ENCODE results near the gene DIP2C.
"Not testable (repeated sequence)": the region's sequence is repeated elsewhere in the genome, so short reads cannot be mapped to it uniquely, and the experiment has no call there.

DIP2C gene

DNA sequence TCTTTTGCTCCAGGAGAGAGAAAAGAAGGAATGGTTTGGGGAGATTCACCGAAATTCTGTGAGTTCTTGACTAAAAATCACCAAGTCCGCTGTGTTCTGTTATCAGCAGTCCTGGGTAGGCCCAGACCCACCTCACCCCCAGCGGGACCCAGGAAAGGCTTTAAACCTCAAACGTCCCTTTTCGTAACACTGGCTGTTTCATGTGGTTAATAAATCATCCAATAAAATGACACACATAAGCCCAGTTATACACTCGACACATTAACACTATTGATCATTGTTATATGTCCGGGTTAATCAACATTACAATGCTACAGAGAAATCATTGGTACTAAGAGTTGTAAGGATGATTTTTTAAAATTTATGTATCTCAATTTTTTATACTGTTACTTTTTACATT is 25.2 kb downstream of the DIP2C start:
- no peak for DNase-seq (ENCODE audit: low read depth, low spot score)
- no peak overlapping the region for H3K4me3 ChIP-seq (ENCODE audit: low read length)

DNA sequence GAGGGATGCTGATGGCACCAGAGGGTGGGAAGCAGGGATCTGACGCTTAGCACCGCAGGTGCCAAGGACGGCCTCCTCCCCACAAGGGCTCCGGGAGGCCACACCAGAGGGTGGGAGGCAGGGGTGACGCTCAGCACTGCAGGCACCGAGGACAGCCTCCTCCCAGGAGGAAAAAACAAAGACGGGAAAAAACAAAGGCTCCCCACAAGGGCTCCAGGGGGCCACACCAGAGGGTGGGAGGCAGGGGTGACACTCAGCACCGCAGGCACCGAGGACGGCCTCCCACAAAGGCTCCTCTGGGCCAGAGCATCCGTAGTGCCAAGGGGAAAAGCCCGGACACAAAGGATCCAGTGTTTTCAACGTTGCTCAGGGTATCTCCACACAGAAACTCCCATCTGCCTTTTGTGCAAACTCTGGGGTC is 25.6 kb downstream of the DIP2C start:
- H3K4me3 ChIP-seq (ENCODE audit: low read length): no peak overlapping the region
- no peak for DNase-seq (ENCODE audit: low read depth, low spot score)

- H3K4me3 ChIP-seq (ENCODE audit: low read length): no peak overlapping the region
- no peak for DNase-seq (ENCODE audit: low read depth, low spot score)
Measured at GRCh38 chr10:663466-663751, 26.1 kb downstream of the DIP2C start.

DNA sequence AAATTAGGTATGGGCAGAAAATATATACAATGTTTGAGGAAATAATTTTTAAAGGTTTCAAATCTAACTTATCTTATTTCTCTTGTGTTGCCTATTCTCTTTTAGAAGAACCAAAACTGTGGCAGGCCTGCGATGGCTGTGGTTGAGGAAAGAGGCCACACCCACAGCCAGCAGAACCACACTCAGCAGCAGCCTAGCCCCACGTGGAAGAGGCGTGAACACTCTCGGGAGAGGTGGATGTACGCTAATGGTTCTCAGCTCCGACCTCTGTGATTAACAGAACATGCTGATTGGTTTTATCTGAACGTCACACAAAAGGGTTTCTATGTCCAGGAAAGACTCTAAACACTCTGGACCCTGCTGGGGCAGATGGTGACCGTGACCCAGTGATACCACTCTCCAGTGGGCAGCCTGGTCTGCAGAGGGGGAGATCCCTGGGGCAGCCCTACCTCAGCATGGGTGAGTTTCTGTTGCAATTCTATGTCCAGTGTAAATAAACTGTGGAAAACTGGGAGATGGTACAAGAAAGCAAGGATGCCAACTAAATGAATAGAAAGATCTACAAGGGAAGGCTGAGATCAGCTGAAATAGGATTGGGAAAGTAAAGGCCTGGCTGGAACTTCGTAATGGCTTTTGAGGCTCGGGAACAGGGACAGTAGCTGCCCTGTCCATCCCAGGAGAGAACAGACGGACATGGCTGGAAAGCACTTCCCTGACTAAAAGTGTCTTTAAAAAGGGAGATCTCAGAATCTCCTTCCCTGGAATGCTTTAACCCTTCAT is 26.6 kb downstream of the DIP2C start:
- no peak for DNase-seq (ENCODE audit: low read depth, low spot score)
- no peak overlapping the region for H3K4me3 ChIP-seq (ENCODE audit: low read length)

GRCh38 chr10:662223-662605 is 27.3 kb downstream of the DIP2C start:
- DNase-seq (ENCODE audit: low read depth, low spot score): no peak

DNA sequence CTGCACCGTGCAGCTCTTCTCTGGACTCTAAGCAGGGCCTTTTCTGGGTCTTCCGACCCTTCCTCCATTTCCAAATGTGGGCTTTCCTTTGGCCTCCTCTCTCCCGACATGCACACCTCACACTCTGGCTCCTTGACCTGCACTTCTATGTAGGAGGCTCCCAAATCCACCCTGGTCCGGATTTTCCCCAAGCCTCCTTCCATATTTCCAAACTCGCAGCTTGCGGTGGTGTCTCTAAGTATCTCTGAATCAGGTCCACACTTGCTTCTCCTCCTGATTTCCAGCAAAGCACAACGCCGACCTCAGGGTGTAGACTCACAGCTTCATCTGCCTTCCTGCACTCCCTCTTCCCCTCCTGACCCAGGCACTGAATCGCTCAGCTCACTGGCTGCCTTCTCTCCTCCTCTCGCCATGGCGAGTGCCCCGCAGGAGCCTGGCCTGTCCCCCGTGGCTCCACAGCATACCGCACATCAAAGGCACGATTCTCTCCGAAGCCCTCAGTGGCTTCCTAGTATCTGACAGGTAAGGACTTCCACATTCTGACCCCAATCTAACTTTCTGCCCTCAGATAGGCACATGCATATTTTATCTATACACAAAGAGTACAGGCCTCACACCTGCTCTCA is 27.8 kb downstream of the DIP2C start:
- DNase-seq (ENCODE audit: low read depth, low spot score): no peak
- H3K4me3 ChIP-seq (ENCODE audit: low read length): no peak overlapping the region

More at GRCh38 chr10:662223-662605, 27.3 kb downstream of the DIP2C start:
- H3K4me3 ChIP-seq (ENCODE audit: low read length): no peak overlapping the region

- no peak for DNase-seq (ENCODE audit: low read depth, low spot score)
- no peak overlapping the region for H3K4me3 ChIP-seq (ENCODE audit: low read length)
Measured at GRCh38 chr10:660970-661596, 28.4 kb downstream of the DIP2C start.

GRCh38 chr10:660413-660969 is 29.0 kb downstream of the DIP2C start:
- no peak for DNase-seq (ENCODE audit: low read depth, low spot score)
- H3K4me3 ChIP-seq (ENCODE audit: low read length): no peak overlapping the region

DNA sequence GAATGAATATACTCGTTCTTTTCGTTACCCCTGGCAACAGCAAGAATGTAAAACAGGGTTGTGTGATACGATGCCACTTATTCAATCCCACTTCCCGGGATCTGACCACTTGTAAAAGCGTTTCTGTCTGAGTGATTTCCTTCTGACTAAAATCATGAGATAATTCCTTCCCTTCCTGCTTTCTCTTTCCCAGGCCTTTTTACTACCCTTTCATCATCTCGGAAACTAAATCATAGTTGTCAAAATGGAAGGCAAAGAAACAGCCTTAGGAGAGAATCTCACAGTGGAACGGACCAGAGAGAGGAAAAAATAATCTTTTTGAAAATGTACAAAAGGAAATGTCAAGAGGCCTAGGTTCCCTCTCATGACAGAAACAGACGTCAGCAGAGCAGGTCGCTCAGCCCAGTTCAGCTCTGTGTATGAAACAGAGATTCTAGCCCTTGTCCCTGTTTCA is 29.8 kb downstream of the DIP2C start:
- no peak overlapping the region for H3K4me3 ChIP-seq (ENCODE audit: low read length)
- no peak for DNase-seq (ENCODE audit: low read depth, low spot score)

- not testable (repeated sequence) for DNase-seq (ENCODE audit: low read depth, low spot score); H3K4me3 ChIP-seq (ENCODE audit: low read length)
Measured at GRCh38 chr10:657816-658350, 31.6 kb downstream of the DIP2C start.

DNA sequence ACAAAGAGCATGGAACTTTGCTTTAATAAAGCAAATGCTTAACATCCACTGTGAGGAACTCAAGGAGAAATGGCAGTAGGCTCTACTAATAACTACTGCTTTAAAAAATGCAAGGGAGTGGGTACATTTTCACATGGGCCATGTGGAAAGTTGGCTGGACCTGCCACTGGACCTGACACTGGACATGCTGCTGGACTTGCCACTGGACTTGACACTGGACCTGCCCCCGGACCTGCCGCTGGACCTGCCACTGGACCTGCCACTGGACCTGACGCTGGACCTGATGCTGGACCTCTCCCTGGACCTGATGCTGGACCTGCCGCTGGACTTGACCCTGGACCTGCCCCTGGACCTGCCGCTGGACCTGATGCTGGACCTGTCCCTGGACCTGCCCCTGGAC is 32.6 kb downstream of the DIP2C start:
- DNase-seq (ENCODE audit: low read depth, low spot score): no peak
- no peak overlapping the region for H3K4me3 ChIP-seq (ENCODE audit: low read length)

DNA sequence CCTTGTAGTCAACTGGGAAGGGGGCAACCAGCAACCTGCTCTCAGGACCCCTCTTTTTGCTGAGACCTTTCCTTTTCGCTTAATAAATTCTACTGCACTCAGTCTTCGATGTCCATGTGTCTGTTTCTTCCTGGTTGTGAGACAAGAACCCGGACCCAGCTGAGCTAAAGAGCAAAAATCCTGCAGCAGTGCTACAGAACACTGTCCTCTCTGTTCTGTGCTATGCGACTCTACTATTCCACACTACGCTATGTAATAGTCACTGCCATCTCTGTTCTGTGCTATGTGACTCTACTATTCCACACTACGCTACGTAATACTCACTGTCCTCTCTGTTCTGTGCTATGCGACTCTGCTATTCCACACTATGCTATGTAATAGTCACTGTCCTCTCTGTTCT is 34.3 kb downstream of the DIP2C start:
- DNase-seq (ENCODE audit: low read depth, low spot score): no peak
- H3K4me3 ChIP-seq (ENCODE audit: low read length): no peak overlapping the region

DNA sequence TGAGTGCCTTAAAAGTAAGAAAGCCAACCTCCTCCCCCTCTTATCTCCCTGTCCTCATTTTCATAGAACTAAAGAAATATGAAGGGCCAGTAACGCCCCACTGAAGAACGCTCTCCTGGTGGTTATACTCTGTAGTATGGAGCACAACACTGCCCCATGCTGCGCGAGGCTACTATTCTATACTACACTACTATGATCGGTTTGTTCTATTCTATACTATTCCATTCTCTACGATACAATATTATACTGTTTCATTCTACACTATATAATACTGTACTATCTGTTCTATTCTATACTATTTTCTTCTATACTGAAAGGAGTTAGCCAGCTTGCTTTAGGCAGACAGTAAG is 34.8 kb downstream of the DIP2C start:
- no peak for DNase-seq (ENCODE audit: low read depth, low spot score)

GRCh38 chr10:653991-654646 is 35.3 kb downstream of the DIP2C start:
- no peak for DNase-seq (ENCODE audit: low read depth, low spot score)
- no peak overlapping the region for H3K4me3 ChIP-seq (ENCODE audit: low read length)

More for the DNA sequence above, 34.8 kb downstream of the DIP2C start:
- H3K4me3 ChIP-seq (ENCODE audit: low read length): no peak overlapping the region

- not testable (repeated sequence) for DNase-seq (ENCODE audit: low read depth, low spot score); H3K4me3 ChIP-seq (ENCODE audit: low read length)
Measured at GRCh38 chr10:652832-653459, 36.5 kb downstream of the DIP2C start.

GRCh38 chr10:652233-652632 is 37.2 kb downstream of the DIP2C start:
- no peak for DNase-seq (ENCODE audit: low read depth, low spot score)
- no peak overlapping the region for H3K4me3 ChIP-seq (ENCODE audit: low read length)

DNA sequence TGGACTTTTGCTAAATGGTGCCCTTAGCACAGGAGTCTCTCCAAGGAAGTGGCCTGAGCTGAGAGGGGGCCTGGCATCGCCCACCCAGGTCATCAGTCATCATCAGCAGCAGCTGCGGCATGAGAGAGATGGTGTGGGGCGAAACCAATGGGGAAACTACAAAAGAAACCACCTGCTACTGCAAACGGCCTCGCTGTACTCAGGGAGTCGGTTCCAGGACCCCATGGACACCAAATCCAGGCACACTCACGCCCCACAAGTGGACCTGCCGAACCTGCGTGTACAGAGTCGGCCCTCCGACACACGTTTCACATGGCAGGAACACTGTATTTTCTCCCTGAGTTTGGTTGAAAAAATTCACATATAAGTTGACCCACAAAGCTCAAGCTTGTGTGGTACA is 37.8 kb downstream of the DIP2C start:
- DNase-seq (ENCODE audit: low read depth, low spot score): no peak
- H3K4me3 ChIP-seq (ENCODE audit: low read length): no peak overlapping the region

GRCh38 chr10:650886-651615 is 38.4 kb downstream of the DIP2C start:
- H3K4me3 ChIP-seq (ENCODE audit: low read length): no peak overlapping the region
- DNase-seq (ENCODE audit: low read depth, low spot score): no peak

- DNase-seq (ENCODE audit: low read depth, low spot score): no peak
- no peak overlapping the region for H3K4me3 ChIP-seq (ENCODE audit: low read length)
Measured at GRCh38 chr10:650441-650851, 39.0 kb downstream of the DIP2C start.

Measured in Jurkat, Clone E6-1 (cell line).